GM12801 (cell line): ENCODE results near the gene TM9SF4.

Experiments used
- CTCF ChIP-seq: IDR thresholded peaks from one replicate; pipeline ENCODE4 v1.5.1; 2011; ENCODE audit warnings: control low read depth; ENCODE audit not compliant: insufficient read length; ENCODE audit errors: extremely low read depth

TM9SF4 gene

GRCh38 chr20:32155017-32155981, 45.8 kb downstream of the TM9SF4 start:
- TF ChIP-seq CTCF = no peak

- TF ChIP-seq CTCF = no peak
These were observed 48.1 kb downstream of the TM9SF4 start for GRCh38 chr20:32157611-32158010.

GRCh38 chr20:32158351-32158750, 48.8 kb downstream of the TM9SF4 start:
- TF ChIP-seq CTCF = no peak

- TF ChIP-seq CTCF = no peak
These were observed 49.6 kb downstream of the TM9SF4 start for GRCh38 chr20:32158943-32159660.

- no peak for TF ChIP-seq CTCF
These were observed 50.3 kb downstream of the TM9SF4 start for GRCh38 chr20:32159766-32160221.

- no peak for TF ChIP-seq CTCF
These were observed 50.8 kb downstream of the TM9SF4 start for GRCh38 chr20:32160341-32160740.

GRCh38 chr20:32162351-32162750, 52.8 kb downstream of the TM9SF4 start:
- no peak for TF ChIP-seq CTCF
